B cell (primary cell): Measurements from ENCODE around the gene PPP1R2C.

ENCODE experiments used
- EZH2 ChIP-seq: IDR thresholded peaks from 2 replicates; pipeline ENCODE4 v1.6.1; 2012; ENCODE audit warnings: borderline replicate concordance, low read depth, mild to moderate bottlenecking, moderate library complexity, low read length; ENCODE audit not compliant: insufficient read depth, poor library complexity, severe bottlenecking
- TF ChIP-seq, protein P1 (sequence below): fragments of 200-600 bp; IDR thresholded peaks from one replicate; pipeline ENCODE4 v1.8.0; 2022; ENCODE audit warnings: antibody characterized with exemption, mild to moderate bottlenecking

DNA sequence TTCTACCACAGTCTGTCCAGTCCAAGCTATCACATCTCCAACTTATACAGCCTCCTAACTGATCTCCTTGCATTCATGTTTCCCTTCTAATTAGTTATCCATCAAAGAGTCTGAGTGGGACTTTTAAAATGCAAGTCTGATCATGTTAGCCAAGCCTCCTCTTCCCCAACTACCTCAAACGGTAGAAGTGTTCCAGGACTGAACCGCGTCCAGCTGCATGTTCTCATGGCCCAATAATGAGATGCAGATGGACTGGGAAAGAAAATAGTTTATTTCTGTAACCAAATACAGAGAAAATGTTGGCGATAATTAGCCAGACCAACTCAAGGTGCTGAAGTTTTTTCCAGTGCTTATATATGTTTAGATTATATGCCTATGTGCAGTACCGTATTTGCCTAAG lies 46.6 kb upstream of the PPP1R2C start:
- TF ChIP-seq, protein P1, sequence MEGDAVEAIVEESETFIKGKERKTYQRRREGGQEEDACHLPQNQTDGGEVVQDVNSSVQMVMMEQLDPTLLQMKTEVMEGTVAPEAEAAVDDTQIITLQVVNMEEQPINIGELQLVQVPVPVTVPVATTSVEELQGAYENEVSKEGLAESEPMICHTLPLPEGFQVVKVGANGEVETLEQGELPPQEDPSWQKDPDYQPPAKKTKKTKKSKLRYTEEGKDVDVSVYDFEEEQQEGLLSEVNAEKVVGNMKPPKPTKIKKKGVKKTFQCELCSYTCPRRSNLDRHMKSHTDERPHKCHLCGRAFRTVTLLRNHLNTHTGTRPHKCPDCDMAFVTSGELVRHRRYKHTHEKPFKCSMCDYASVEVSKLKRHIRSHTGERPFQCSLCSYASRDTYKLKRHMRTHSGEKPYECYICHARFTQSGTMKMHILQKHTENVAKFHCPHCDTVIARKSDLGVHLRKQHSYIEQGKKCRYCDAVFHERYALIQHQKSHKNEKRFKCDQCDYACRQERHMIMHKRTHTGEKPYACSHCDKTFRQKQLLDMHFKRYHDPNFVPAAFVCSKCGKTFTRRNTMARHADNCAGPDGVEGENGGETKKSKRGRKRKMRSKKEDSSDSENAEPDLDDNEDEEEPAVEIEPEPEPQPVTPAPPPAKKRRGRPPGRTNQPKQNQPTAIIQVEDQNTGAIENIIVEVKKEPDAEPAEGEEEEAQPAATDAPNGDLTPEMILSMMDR, result no peak
- no peak for TF ChIP-seq EZH2
